HepG2 (cell line): Measurements from ENCODE around the gene LATS1. TPM values are rescaled to one million over a fixed set of nuclear protein-coding genes. Genes with fewer than 3 reads are reported as not detected.

Source experiments
- ATAC-seq: fragments of 200-7000 bp; cut with Tn5 transposase; 3 replicates; pipeline ENCODE4 v1.9.1; 2020; ENCODE audit warnings: mild to moderate bottlenecking, moderate library complexity
- BruUV-seq: library from RNA; stranded (reverse); fragments of 400-500 nt; replicated peaks from 2 replicates; lab custom pipeline; 2021; lab: Mats Ljungman, UMichigan
- CTCF ChIA-PET: fragments of 300-600 bp; formaldehyde crosslinking; extraction: SDS; loops from one replicate; lab custom pipeline; 2021; ENCODE audit warnings: low total read pairs, inconsistent platforms, low intra/inter-chr PET ratio; lab: Yijun Ruan, JAX
- POLR2A ChIA-PET: fragments of 350-600 bp; sonication (Branson Sonifier 250); formaldehyde crosslinking; loops from one replicate; lab custom pipeline; 2020; ENCODE audit warnings: antibody characterized with exemption, inconsistent platforms; lab: Yijun Ruan, JAX
- DNase-seq: peaks from one replicate; pipeline ENCODE4 v3.0.0-alpha.2; 2015; ENCODE audit warnings: low spot score
- FAIRE-seq: peaks from 3 replicates; lab custom pipeline; 2011; peaks lifted over from hg19 to GRCh38; lab: Jason Lieb, UNC
- H2AFZ ChIP-seq: one replicate; pipeline ENCODE4 v1.6.1; 2011; ENCODE audit warnings: low read length, inconsistent platforms
- H3K27ac ChIP-seq: fragments of 300-600 bp; 3 replicates; pipeline ENCODE4 v1.8.0; 2011; ENCODE audit warnings: mixed run types, mild to moderate bottlenecking, mixed read lengths, low read length, inconsistent platforms; ENCODE audit not compliant: insufficient read depth; ENCODE audit errors: extremely low read length
- H3K27me3 ChIP-seq, 2 experiments: fragments of 200-600 bp in 1 of 2; 2 replicates in 1 of 2; 3 replicates in 1 of 2; pipeline versions ENCODE4 v1.6.0 to v1.8.0; 2011; ENCODE audit warnings: low read length in 2 of 2, mild to moderate bottlenecking in 2 of 2, moderate library complexity in 2 of 2, inconsistent platforms in 1 of 2; ENCODE audit not compliant: insufficient read depth in 2 of 2, control insufficient read depth in 1 of 2
- H3K36me3 ChIP-seq, 2 experiments: fragments of 200-600 bp in 1 of 2; replicated peaks in 1 of 2; 2 replicates in 1 of 2; 3 replicates in 1 of 2; pipeline versions ENCODE4 v1.5.1 to v1.8.0; 2011; ENCODE audit warnings: low read length in 2 of 2, inconsistent platforms in 1 of 2; ENCODE audit not compliant: insufficient read depth in 2 of 2, control insufficient read depth in 1 of 2
- H3K4me1 ChIP-seq: 2 replicates; pipeline ENCODE4 v1.5.1; 2012; ENCODE audit warnings: low read length, inconsistent platforms; ENCODE audit not compliant: insufficient read depth
- H3K4me2 ChIP-seq: 2 replicates; pipeline ENCODE4 v1.6.0; 2011; ENCODE audit warnings: low read depth, low read length, inconsistent platforms
- H3K4me3 ChIP-seq, 3 experiments: fragments of 200-600 bp in 1 of 3; sonication (generic), shearing (Covaris generic) in 1 of 3; replicated peaks in 1 of 3; 2 replicates each; pipeline ENCODE4 v1.5.1; 2011 to 2016; ENCODE audit warnings: low read length in 3 of 3, inconsistent platforms in 2 of 3, low read depth in 2 of 3, mild to moderate bottlenecking in 2 of 3, control low read depth in 1 of 3, mixed read lengths in 1 of 3; ENCODE audit not compliant: insufficient read depth in 1 of 3
- H3K79me2 ChIP-seq: one replicate; pipeline ENCODE4 v1.6.1; 2011; ENCODE audit warnings: low read length, inconsistent platforms; ENCODE audit not compliant: insufficient read depth
- H3K9ac ChIP-seq: 2 replicates; pipeline ENCODE4 v1.6.0; 2011; ENCODE audit warnings: mild to moderate bottlenecking, low read depth, low read length, inconsistent platforms; ENCODE audit not compliant: insufficient read depth
- H3K9me3 ChIP-seq: 2 replicates; pipeline ENCODE4 v1.5.1; 2012; ENCODE audit warnings: mild to moderate bottlenecking, low read length
- H4K20me1 ChIP-seq: 2 replicates; pipeline ENCODE4 v1.6.0; 2011; ENCODE audit warnings: inconsistent platforms, mild to moderate bottlenecking, low read length, moderate library complexity; ENCODE audit not compliant: insufficient read depth
- CC2D1A ChIP-seq: sonication (generic); formaldehyde crosslinking; IDR thresholded peaks from 2 replicates; pipeline ENCODE4 v1.8.1; 2023; ENCODE audit warnings: mild to moderate bottlenecking, missing genetic modification reagents
- CENPX ChIP-seq: sonication (generic); formaldehyde crosslinking; IDR thresholded peaks from 2 replicates; pipeline ENCODE4 v1.9.0; 2021; ENCODE audit warnings: mild to moderate bottlenecking, missing genetic modification reagents, moderate library complexity
- ELF4 ChIP-seq: sonication (generic); formaldehyde crosslinking; IDR thresholded peaks from 2 replicates; pipeline ENCODE4 v1.5.0; 2020; ENCODE audit warnings: missing genetic modification reagents, mild to moderate bottlenecking, moderate library complexity, borderline replicate concordance
- KDM3A ChIP-seq: IDR thresholded peaks from 2 replicates; pipeline ENCODE4 v1.6.1; 2018; ENCODE audit warnings: low read depth, missing compliant biosample characterization
- NFIB ChIP-seq: sonication (generic); formaldehyde crosslinking; IDR thresholded peaks from 2 replicates; pipeline ENCODE4 v1.9.0; 2021; ENCODE audit warnings: missing genetic modification reagents, mild to moderate bottlenecking, borderline replicate concordance
- RAD51 ChIP-seq: fragments of 450-650 bp; IDR thresholded peaks from 2 replicates; pipeline ENCODE4 v1.6.1; 2016; ENCODE audit warnings: borderline replicate concordance
- SNAI1 ChIP-seq: sonication (generic); formaldehyde crosslinking; IDR thresholded peaks from 2 replicates; pipeline ENCODE4 v1.5.0; 2020; ENCODE audit warnings: mild to moderate bottlenecking, missing genetic modification reagents, borderline replicate concordance
- TFDP2 ChIP-seq: sonication (generic); formaldehyde crosslinking; IDR thresholded peaks from 2 replicates; pipeline ENCODE4 v1.4.0; 2020; ENCODE audit warnings: missing genetic modification reagents
- TGIF2 ChIP-seq: IDR thresholded peaks from 2 replicates; pipeline ENCODE4 v1.6.1; 2016; ENCODE audit warnings: control low read depth, missing compliant biosample characterization
- ZBTB37 ChIP-seq: sonication (generic); formaldehyde crosslinking; IDR thresholded peaks from 2 replicates; pipeline ENCODE4 v1.4.0; 2020; ENCODE audit warnings: mild to moderate bottlenecking, missing genetic modification reagents
- ZNF138 ChIP-seq: sonication (generic); formaldehyde crosslinking; IDR thresholded peaks from 2 replicates; pipeline ENCODE4 v1.5.0; 2020; ENCODE audit warnings: mild to moderate bottlenecking, low read depth, missing genetic modification reagents
- ZNF451 ChIP-seq: sonication (generic); formaldehyde crosslinking; IDR thresholded peaks from 2 replicates; pipeline ENCODE4 v1.5.0; 2020; ENCODE audit warnings: mild to moderate bottlenecking, missing genetic modification reagents
- ZSCAN22 ChIP-seq: sonication (generic); formaldehyde crosslinking; IDR thresholded peaks from 2 replicates; pipeline ENCODE4 v1.4.0; 2020; ENCODE audit warnings: mild to moderate bottlenecking, missing genetic modification reagents
- ZUFSP ChIP-seq: sonication (generic); formaldehyde crosslinking; IDR thresholded peaks from 2 replicates; pipeline ENCODE4 v1.9.0; 2021; ENCODE audit warnings: missing genetic modification reagents, mild to moderate bottlenecking, borderline replicate concordance
- WGBS: methylation state at CpG from one replicate; pipeline ENCODE4 v1.1.6; 2017; ENCODE audit warnings: low lambda C conversion rate; 5-methylcytosine and 5-hydroxymethylcytosine counted together
- in situ Hi-C: cut with HindIII; loops from 2 replicates; pipeline ENCODE4 v1.10.0; 2017; ENCODE audit warnings: low pct_unique_long_range_greater_than_20kb; ENCODE audit not compliant: extremely low pct_ligation_motif_present
- intact Hi-C: fragments of 100-400 bp; cut with micrococcal nuclease; formaldehyde crosslinking; loops from one replicate; pipeline ENCODE4 v1.10.0; 2022; ENCODE audit not compliant: unreplicated experiment
- polyA plus RNA-seq, 8 experiments: library from polyadenylated mRNA; depleted of rRNA in 3 of 8; stranded (reverse) in 7 of 8; unstranded in 1 of 8; fragments of >200 nt; fragmentation: Illumina TruSeq in 4 of 8; extraction: Trizol in 4 of 8; gene quantifications; 2 replicates each; pipeline versions ENCODE4 v1.2.1 to v1.2.3, GENCODE V29; 2011 to 2016; ENCODE audit warnings: low read depth in 4 of 8, missing spikeins in 1 of 8, mixed read lengths in 1 of 8; ENCODE audit not compliant: insufficient read depth in 1 of 8
- total RNA-seq, 5 experiments: library from RNA; depleted of rRNA; stranded (reverse); fragments of >200 nt; fragmentation: Illumina TruSeq; extraction: Trizol; gene quantifications; 2 replicates each; pipeline ENCODE4 v1.2.3, GENCODE V29; 2016; ENCODE audit warnings: low read depth in 1 of 5

The LATS1 gene
- total and polyA plus RNA-seq, 2 of the 13 experiments (the other 11 are each of a cell fraction or from before 2014, with no cell fraction given): 9.9 to 12.6 TPM

GRCh38 chr6:149729824-149730223, 11.9 kb upstream of the LATS1 start:
- FAIRE-seq (no peak), ATAC-seq (no peak), DNase-seq (no peak)
- 98% methylated on average over 8 of the region's 8 CpGs for WGBS
- H3K27me3 ChIP-seq: no peaks in the 10 kb centered on the region
- TF ChIP-seq ZNF138 (CRISPR knock-in tag) (no peak), NFIB (CRISPR knock-in tag) (no peak)
- BruUV-seq: no TSS peak
- H3K4me1 ChIP-seq: no peaks in the 10 kb centered on the region
- H3K9me3 ChIP-seq: no peaks in the 10 kb centered on the region
- no peak overlapping the region for H2AFZ ChIP-seq
- no peak overlapping the region for H3K27ac ChIP-seq
- POLR2A ChIA-PET: interaction anchor here (2.6 kb wide), 1 partner anchor 12 kb away, joined by 11 read pairs; the partner anchor contains the start of gene LATS1
- intact Hi-C loops: no loop called here
- in situ Hi-C loops: no loop called here
- H3K4me2 ChIP-seq: no peak overlapping the region
- H3K4me3 ChIP-seq: no peak overlapping the region
- no peaks in the 10 kb centered on the region for H3K79me2 ChIP-seq
- H3K9ac ChIP-seq: no peak overlapping the region
- peaks cover 32 to 83% of the 10 kb centered on the region in 2 experiments for H3K36me3 ChIP-seq
- no peaks in the 10 kb centered on the region for H4K20me1 ChIP-seq
- CTCF ChIA-PET: no interaction called here

DNA sequence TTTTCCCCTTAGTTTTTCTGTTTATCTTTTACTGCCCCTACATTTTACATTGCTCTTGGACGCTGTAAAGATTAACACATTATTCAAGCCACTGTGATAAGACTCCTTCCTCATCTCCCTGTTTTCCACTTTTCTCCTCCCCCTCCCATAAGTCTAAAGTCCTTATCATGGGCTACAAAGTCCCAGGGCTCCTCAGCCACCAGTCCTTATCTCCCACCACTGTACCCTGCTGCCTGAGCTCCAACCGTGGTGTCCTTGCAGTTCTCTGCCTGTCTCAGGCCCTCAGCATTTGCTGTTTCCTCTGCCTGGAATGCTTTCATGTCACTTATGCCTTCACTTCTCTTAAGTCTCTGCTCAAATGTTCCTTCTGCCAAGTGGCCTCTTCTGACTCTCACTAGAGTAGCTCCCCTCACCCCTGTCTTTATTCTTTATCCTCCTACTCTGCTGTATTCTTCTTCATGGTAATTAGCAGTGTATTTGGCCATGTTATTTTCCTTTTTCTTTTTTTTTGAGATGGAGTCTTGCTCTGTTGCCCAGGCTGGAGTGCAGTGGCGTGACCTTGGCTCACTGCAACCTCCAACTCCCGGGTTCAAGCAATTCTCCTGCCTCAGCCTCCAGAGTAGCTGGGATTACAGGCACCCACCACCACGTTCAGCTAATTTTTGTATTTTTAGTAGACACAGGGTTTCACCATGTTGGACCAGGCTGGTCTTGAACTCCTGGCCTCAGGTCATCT, 10.8 kb upstream of the LATS1 start:
- FAIRE-seq: no peak
- Histone ChIP-seq H2AFZ (no peak overlapping the region), H3K4me3 (no peak overlapping the region), H3K4me1 (peaks cover 2% of the 10 kb centered on the region; the same call in 1 of the 2 replicates), H3K79me2 (no peaks in the 10 kb centered on the region), H3K36me3 (peaks cover 29 to 78% of the 10 kb centered on the region in 2 experiments), H3K27me3 (no peaks in the 10 kb centered on the region), H3K4me2 (no peak overlapping the region), H3K27ac (no peak overlapping the region), H4K20me1 (no peaks in the 10 kb centered on the region), H3K9ac (no peak overlapping the region), H3K9me3 (no peaks in the 10 kb centered on the region)
- no TSS peak for BruUV-seq
- WGBS: 89% methylated on average over 5 of the region's 5 CpGs
- ChIA-PET CTCF (no interaction called here), POLR2A (no interaction called here)
- no peak for ATAC-seq
- intact Hi-C loops (no loop called here), in situ Hi-C loops (no loop called here)
- no peak for DNase-seq
- no peak for TF ChIP-seq ELF4 (CRISPR knock-in tag)
- TF ChIP-seq ZUFSP (CRISPR knock-in tag): no peak
- TF ChIP-seq CENPX: no peak
- TF ChIP-seq TFDP2 (CRISPR knock-in tag): no peak
- TF ChIP-seq ZBTB37 (CRISPR knock-in tag): no peak
- no peak for TF ChIP-seq TGIF2 (CRISPR knock-in tag)
- TF ChIP-seq ZSCAN22: no peak
- TF ChIP-seq ZNF451 (CRISPR knock-in tag): no peak
- no peak for TF ChIP-seq KDM3A (CRISPR knock-in tag)
- no peak for TF ChIP-seq CC2D1A (CRISPR knock-in tag)
- TF ChIP-seq SNAI1 (CRISPR knock-in tag): no peak
- TF ChIP-seq RAD51: no peak
